Endothelial cell of coronary artery (primary cell): ENCODE data around the gene NPY4R. TPM values are rescaled to one million over a fixed set of nuclear protein-coding genes. Genes with fewer than 3 reads are reported as not detected.

ENCODE experiments used
- total RNA-seq: library from RNA; depleted of rRNA; stranded (reverse); fragments of >200 nt; gene quantifications from 2 replicates; pipeline ENCODE4 v1.2.3, GENCODE V29; 2014

NPY4R gene
- total RNA-seq = 0.19 TPM in 1 of 2 replicates, not detected in the other

GRCh38 chr10:46465765-46466164 lies at the start of gene NPY4R:
Gene NPY4R, minus strand, starts transcription at chr10:46465958. Its CDS starts 3,323 bp downstream, at chr10:46462635.

Other genes with a start within 250 kb of the NPY4R start
- gene ANTXRL, start 179.0 kb downstream of the NPY4R start, total RNA-seq = not detected in 2 replicates
- gene ANXA8L1, start 90.2 kb downstream of the NPY4R start, total RNA-seq = not detected in 2 replicates
- gene GPRIN2, start 90.7 kb upstream of the NPY4R start, total RNA-seq = not detected in 2 replicates
- 0.09 and 0.56 TPM in 2 replicates for gene SYT15, start 113.2 kb upstream of the NPY4R start, total RNA-seq